ENCODE measurements around the gene SCGB1D2.

GRCh38 chr11:62267576-62267975, 25.5 kb downstream of the SCGB1D2 start:
- TF ChIP-seq CTCF (conservative IDR thresholded peaks at IDR 0.05; ENCODE audit: low read depth, low read length) (no peak), EZH2phosphoT487 (IDR thresholded peaks at IDR 0.05; ENCODE audit: borderline replicate concordance, low read length) (no peak), EZH2 (IDR thresholded peaks at IDR 0.05; ENCODE audit: low read length, unreplicated experiment) (no peak)
